SU-DHL-6 (cell line): ENCODE results near the gene MAP1S.
A peak's percentile ranks its signal among the peaks of the same experiment; 100 is the strongest.

ENCODE experiments used
- H2AFZ ChIP-seq: fragments of 200-600 bp; sonication (generic); 2 replicates; pipeline ENCODE4 v1.6.1; 2014; ENCODE audit warnings: low read depth, mild to moderate bottlenecking, moderate library complexity, mixed read lengths, antibody characterized with exemption, low read length; ENCODE audit not compliant: severe bottlenecking
- H3F3A ChIP-seq: fragments of 200-600 bp; shearing (Covaris generic); 2 replicates; pipeline ENCODE4 v1.6.0; 2016; ENCODE audit warnings: antibody characterized with exemption, mild to moderate bottlenecking; ENCODE audit not compliant: insufficient read depth
- H3K27ac ChIP-seq: fragments of 200-600 bp; sonication (generic); 2 replicates; pipeline ENCODE4 v1.5.1; 2016; ENCODE audit warnings: low read depth, mild to moderate bottlenecking, low read length, moderate library complexity, mixed read lengths
- H3K27me3 ChIP-seq: fragments of 200-600 bp; sonication (generic), shearing (Covaris generic); 2 replicates; pipeline ENCODE4 v1.6.0; 2014; ENCODE audit warnings: mild to moderate bottlenecking, low read length
- H3K36me3 ChIP-seq: fragments of 200-600 bp; sonication (generic); 2 replicates; pipeline ENCODE4 v1.6.1; 2014; ENCODE audit warnings: mild to moderate bottlenecking, low read length, mixed read lengths
- H3K4me2 ChIP-seq: fragments of 300-600, 200-600 bp; shearing (Covaris generic), sonication (generic); 2 replicates; pipeline ENCODE4 v1.6.0; 2014; ENCODE audit warnings: low read length, low read depth, mild to moderate bottlenecking; ENCODE audit not compliant: poor library complexity, severe bottlenecking
- H3K4me3 ChIP-seq: fragments of 200-600 bp; sonication (generic); 2 replicates; pipeline ENCODE4 v1.5.1; 2014; ENCODE audit warnings: antibody characterized with exemption, low read length, mild to moderate bottlenecking, mixed read lengths; ENCODE audit not compliant: insufficient read depth, poor library complexity, severe bottlenecking
- H3K79me2 ChIP-seq: fragments of 200-600 bp; sonication (generic); 2 replicates; pipeline ENCODE4 v1.6.1; 2014; ENCODE audit warnings: mild to moderate bottlenecking, low read length, moderate library complexity; ENCODE audit not compliant: insufficient read depth
- H3K9ac ChIP-seq: fragments of 200-600 bp; sonication (generic); 2 replicates; pipeline ENCODE4 v1.7.0; 2014; ENCODE audit warnings: mild to moderate bottlenecking, low read length
- H3K9me2 ChIP-seq: fragments of 200-600 bp; sonication (generic); replicated peaks from 2 replicates; pipeline ENCODE4 v1.6.1; 2014; ENCODE audit warnings: low read length; ENCODE audit not compliant: insufficient read depth
- H3K9me3 ChIP-seq: fragments of 200-600 bp; sonication (generic); 2 replicates; pipeline ENCODE4 v1.6.1; 2014; ENCODE audit warnings: low read length, mixed read lengths; ENCODE audit not compliant: insufficient read depth
- H4K20me1 ChIP-seq: fragments of 200-600 bp; sonication (generic); 2 replicates; pipeline ENCODE4 v1.6.1; 2014; ENCODE audit warnings: low read depth, mild to moderate bottlenecking, antibody characterized with exemption, low read length, moderate library complexity, mixed read lengths
- CTCF ChIP-seq: fragments of 200-600 bp; sonication (generic); IDR thresholded peaks from one replicate; pipeline ENCODE4 v1.5.1; 2017; ENCODE audit warnings: antibody characterized with exemption, mild to moderate bottlenecking, low read length, moderate library complexity; ENCODE audit not compliant: insufficient read depth, poor library complexity, severe bottlenecking
- EZH2phosphoT487 ChIP-seq: fragments of 200-600 bp; sonication (generic), shearing (Covaris generic); conservative IDR thresholded peaks from 2 replicates; pipeline ENCODE4 v1.6.1; 2018; ENCODE audit warnings: mild to moderate bottlenecking, antibody characterized with exemption, low read length, moderate library complexity, mixed read lengths

Gene MAP1S

GRCh38 chr19:17751103-17751911 lies 32.0 kb downstream of the MAP1S start, which contains the start of gene FCHO1:
Gene FCHO1 (plus strand): TSS chr19:17751477. CDS start chr19:17755165, 3,688 bp downstream.
- peak within 1 kb of the TSS; percentile 52 for H2AFZ ChIP-seq
- H3K27ac ChIP-seq = peak within 1 kb of the TSS; percentile 88
- peak within 1 kb of the TSS; percentile 51 for H3K4me3 ChIP-seq

GRCh38 chr19:17751912-17752273 lies 32.6 kb downstream of the MAP1S start:
- H3K36me3 ChIP-seq = no peaks in the 10 kb centered on the region
- H4K20me1 ChIP-seq = no peaks in the 10 kb centered on the region
- no peaks in the 10 kb centered on the region for H3K9me2 ChIP-seq
- peak overlapping the region; percentile 88 for H3K27ac ChIP-seq
- peaks cover 48% of the 10 kb centered on the region for H3F3A ChIP-seq
- H3K4me3 ChIP-seq = peak overlapping the region; percentile 51
- peak overlapping the region; percentile 73 for H3K4me2 ChIP-seq
- peaks cover 50% of the 10 kb centered on the region for H3K79me2 ChIP-seq
- H3K9ac ChIP-seq = peak overlapping the region; percentile 67
- H3K9me3 ChIP-seq = no peaks in the 10 kb centered on the region
- H3K27me3 ChIP-seq = no peaks in the 10 kb centered on the region
- TF ChIP-seq CTCF = no peak
- TF ChIP-seq EZH2phosphoT487 = no peak
- H2AFZ ChIP-seq = no peak overlapping the region

More at GRCh38 chr19:17751103-17751911, 32.0 kb downstream of the MAP1S start, which contains the start of gene FCHO1:
- Histone ChIP-seq H3K79me2 (peaks cover 50% of the 10 kb centered on the region), H3K9ac (peak within 1 kb of the TSS; percentile 67), H3K9me3 (no peaks in the 10 kb centered on the region), H3K36me3 (no peaks in the 10 kb centered on the region), H3K4me2 (peak within 1 kb of the TSS; percentile 73), H3F3A (peaks cover 47% of the 10 kb centered on the region), H3K27me3 (no peaks in the 10 kb centered on the region), H4K20me1 (no peaks in the 10 kb centered on the region), H3K9me2 (no peaks in the 10 kb centered on the region)
- no peak for TF ChIP-seq CTCF
- no peak for TF ChIP-seq EZH2phosphoT487

- no peak overlapping the region for H3K4me3 ChIP-seq
- H3K9me2 ChIP-seq = no peaks in the 10 kb centered on the region
- H2AFZ ChIP-seq = no peak overlapping the region
- peak overlapping the region; percentile 73 for H3K4me2 ChIP-seq
- peaks cover 47% of the 10 kb centered on the region for H3K79me2 ChIP-seq
- H3K9me3 ChIP-seq = no peaks in the 10 kb centered on the region
- H3K36me3 ChIP-seq = no peaks in the 10 kb centered on the region
- TF ChIP-seq CTCF (no peak), EZH2phosphoT487 (no peak)
- H3K9ac ChIP-seq = no peak overlapping the region
- no peaks in the 10 kb centered on the region for H3K27me3 ChIP-seq
- peaks cover 48% of the 10 kb centered on the region for H3F3A ChIP-seq
- peak overlapping the region; percentile 88 for H3K27ac ChIP-seq
- no peaks in the 10 kb centered on the region for H4K20me1 ChIP-seq
Observed at GRCh38 chr19:17752865-17753639, 33.8 kb downstream of the MAP1S start.
